Measurements from ENCODE around the gene RNLS.

- no peak for TF ChIP-seq EZH2 (IDR thresholded peaks at IDR 0.05; ENCODE audit: borderline replicate concordance, low read length)
- TF ChIP-seq, protein P1, sequence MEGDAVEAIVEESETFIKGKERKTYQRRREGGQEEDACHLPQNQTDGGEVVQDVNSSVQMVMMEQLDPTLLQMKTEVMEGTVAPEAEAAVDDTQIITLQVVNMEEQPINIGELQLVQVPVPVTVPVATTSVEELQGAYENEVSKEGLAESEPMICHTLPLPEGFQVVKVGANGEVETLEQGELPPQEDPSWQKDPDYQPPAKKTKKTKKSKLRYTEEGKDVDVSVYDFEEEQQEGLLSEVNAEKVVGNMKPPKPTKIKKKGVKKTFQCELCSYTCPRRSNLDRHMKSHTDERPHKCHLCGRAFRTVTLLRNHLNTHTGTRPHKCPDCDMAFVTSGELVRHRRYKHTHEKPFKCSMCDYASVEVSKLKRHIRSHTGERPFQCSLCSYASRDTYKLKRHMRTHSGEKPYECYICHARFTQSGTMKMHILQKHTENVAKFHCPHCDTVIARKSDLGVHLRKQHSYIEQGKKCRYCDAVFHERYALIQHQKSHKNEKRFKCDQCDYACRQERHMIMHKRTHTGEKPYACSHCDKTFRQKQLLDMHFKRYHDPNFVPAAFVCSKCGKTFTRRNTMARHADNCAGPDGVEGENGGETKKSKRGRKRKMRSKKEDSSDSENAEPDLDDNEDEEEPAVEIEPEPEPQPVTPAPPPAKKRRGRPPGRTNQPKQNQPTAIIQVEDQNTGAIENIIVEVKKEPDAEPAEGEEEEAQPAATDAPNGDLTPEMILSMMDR (IDR thresholded peaks at IDR 0.05; ENCODE audit: low read length): no peak
These were observed 357.0 kb downstream of the RNLS start for GRCh38 chr10:88226071-88226659.

Measured in OCI-LY1 (cell line).